Neuron (in vitro differentiated cells): ENCODE results near the gene CRYGD.
"Not testable (repeated sequence)": the region's sequence is repeated elsewhere in the genome, so short reads cannot be mapped to it uniquely, and the experiment has no call there.

Experiments
- H2AFZ ChIP-seq: one replicate; pipeline ENCODE4 v1.6.1; 2013; ENCODE audit warnings: low read depth, mild to moderate bottlenecking, inconsistent platforms, low read length, moderate library complexity
- H3K27me3 ChIP-seq: one replicate; pipeline ENCODE4 v1.6.1; 2013; ENCODE audit warnings: low read length; ENCODE audit not compliant: insufficient read depth
- H3K36me3 ChIP-seq: one replicate; pipeline ENCODE4 v1.6.1; 2013; ENCODE audit warnings: low read length; ENCODE audit not compliant: insufficient read depth
- H3K4me1 ChIP-seq: one replicate; pipeline ENCODE4 v1.6.1; 2013; ENCODE audit warnings: low read length; ENCODE audit not compliant: insufficient read depth
- H3K4me3 ChIP-seq: 2 replicates; pipeline ENCODE4 v1.5.1; 2013; ENCODE audit warnings: mild to moderate bottlenecking, low read length, moderate library complexity
- H3K9me3 ChIP-seq: one replicate; pipeline ENCODE4 v1.6.1; 2013; ENCODE audit warnings: low read length

Gene CRYGD

GRCh38 chr2:208124013-208124715 lies at the start of gene CRYGD:
Gene CRYGD, minus strand, starts transcription at chr2:208124524. Its CDS starts 51 bp downstream, at chr2:208124473.
- H3K9me3 ChIP-seq, H2AFZ ChIP-seq, H3K4me3 ChIP-seq, H3K27me3 ChIP-seq, H3K36me3 ChIP-seq, H3K4me1 ChIP-seq: not testable (repeated sequence)

GRCh38 chr2:208172125-208172524 lies 47.8 kb upstream of the CRYGD start:
- Histone ChIP-seq H3K4me1 (peaks cover 7% of the 10 kb centered on the region), H3K36me3 (peaks cover 4% of the 10 kb centered on the region), H3K27me3 (no peaks in the 10 kb centered on the region), H2AFZ (no peak overlapping the region), H3K4me3 (no peak overlapping the region), H3K9me3 (no peaks in the 10 kb centered on the region)

GRCh38 chr2:208164951-208165755 lies 40.8 kb upstream of the CRYGD start:
- no peak overlapping the region for H3K4me3 ChIP-seq
- no peaks in the 10 kb centered on the region for H3K9me3 ChIP-seq
- H3K4me1 ChIP-seq = peaks cover 2% of the 10 kb centered on the region
- H3K36me3 ChIP-seq = no peaks in the 10 kb centered on the region
- H3K27me3 ChIP-seq = no peaks in the 10 kb centered on the region
- no peak overlapping the region for H2AFZ ChIP-seq

GRCh38 chr2:208163489-208163888 lies 39.2 kb upstream of the CRYGD start, which contains the start of gene CRYGA:
Gene CRYGA, minus strand, starts transcription at chr2:208163589. Its CDS starts 33 bp downstream, at chr2:208163556.
- Histone ChIP-seq H3K4me1 (no peaks in the 10 kb centered on the region), H3K36me3 (no peaks in the 10 kb centered on the region), H3K9me3 (no peaks in the 10 kb centered on the region), H3K4me3 (no peak within 1 kb of the TSS), H3K27me3 (no peaks in the 10 kb centered on the region), H2AFZ (no peak within 1 kb of the TSS)

GRCh38 chr2:208156439-208156838 lies 32.1 kb upstream of the CRYGD start:
- Histone ChIP-seq H3K27me3 (no peaks in the 10 kb centered on the region), H3K4me1 (peaks cover 10% of the 10 kb centered on the region), H3K4me3 (no peak overlapping the region), H2AFZ (no peak overlapping the region), H3K36me3 (no peaks in the 10 kb centered on the region), H3K9me3 (peaks cover 2% of the 10 kb centered on the region)

- H3K9me3 ChIP-seq = peaks cover 2% of the 10 kb centered on the region
- no peak overlapping the region for H3K4me3 ChIP-seq
- H3K36me3 ChIP-seq = no peaks in the 10 kb centered on the region
- H3K4me1 ChIP-seq = peaks cover 10% of the 10 kb centered on the region
- H2AFZ ChIP-seq = no peak overlapping the region
- H3K27me3 ChIP-seq = no peaks in the 10 kb centered on the region
These were observed 28.8 kb upstream of the CRYGD start for GRCh38 chr2:208153156-208153555.

GRCh38 chr2:208150956-208151355 lies 26.6 kb upstream of the CRYGD start:
- Histone ChIP-seq H3K27me3 (no peaks in the 10 kb centered on the region), H3K36me3 (no peaks in the 10 kb centered on the region), H3K4me1 (peaks cover 4% of the 10 kb centered on the region), H2AFZ (no peak overlapping the region), H3K4me3 (no peak overlapping the region), H3K9me3 (peaks cover 2% of the 10 kb centered on the region)

- Histone ChIP-seq H2AFZ (no peak overlapping the region), H3K36me3 (no peaks in the 10 kb centered on the region), H3K4me3 (no peak overlapping the region), H3K9me3 (peaks cover 2% of the 10 kb centered on the region), H3K4me1 (no peaks in the 10 kb centered on the region), H3K27me3 (no peaks in the 10 kb centered on the region)
These were observed 25.8 kb upstream of the CRYGD start for GRCh38 chr2:208150094-208150493.

- Histone ChIP-seq H3K4me3 (no peak overlapping the region), H3K9me3 (peaks cover 2% of the 10 kb centered on the region), H3K27me3 (no peaks in the 10 kb centered on the region), H2AFZ (no peak overlapping the region), H3K36me3 (no peaks in the 10 kb centered on the region), H3K4me1 (no peaks in the 10 kb centered on the region)
These were observed 24.5 kb upstream of the CRYGD start for GRCh38 chr2:208148803-208149202.

- no peaks in the 10 kb centered on the region for H3K27me3 ChIP-seq
- peaks cover 2% of the 10 kb centered on the region for H3K9me3 ChIP-seq
- no peaks in the 10 kb centered on the region for H3K36me3 ChIP-seq
- H3K4me3 ChIP-seq = no peak overlapping the region
- H2AFZ ChIP-seq = no peak overlapping the region
- no peaks in the 10 kb centered on the region for H3K4me1 ChIP-seq
These were observed 23.4 kb upstream of the CRYGD start for GRCh38 chr2:208147759-208148158.

- H2AFZ ChIP-seq = no peak overlapping the region
- H3K36me3 ChIP-seq = no peaks in the 10 kb centered on the region
- no peak overlapping the region for H3K4me3 ChIP-seq
- H3K27me3 ChIP-seq = no peaks in the 10 kb centered on the region
- no peaks in the 10 kb centered on the region for H3K4me1 ChIP-seq
- H3K9me3 ChIP-seq = no peaks in the 10 kb centered on the region
These were observed 22.7 kb upstream of the CRYGD start for GRCh38 chr2:208147008-208147407.

GRCh38 chr2:208146006-208146405 lies 21.7 kb upstream of the CRYGD start, which contains the start of gene CRYGB:
Gene CRYGB, minus strand, starts transcription at chr2:208146158. Its CDS starts 38 bp downstream, at chr2:208146120.
- no peaks in the 10 kb centered on the region for H3K36me3 ChIP-seq

More at GRCh38 chr2:208146006-208146405, 21.7 kb upstream of the CRYGD start, which contains the start of gene CRYGB:
- Histone ChIP-seq H2AFZ (no peak within 1 kb of the TSS), H3K4me3 (no peak within 1 kb of the TSS), H3K9me3 (no peaks in the 10 kb centered on the region), H3K27me3 (no peaks in the 10 kb centered on the region), H3K4me1 (no peaks in the 10 kb centered on the region)
